ENCODE data around the gene LSAMP. TPM values are rescaled to one million over a fixed set of nuclear protein-coding genes. Genes with fewer than 3 reads are reported as not detected.

Gene LSAMP
- polyA plus RNA-seq, 3 donors = not detected

DNA sequence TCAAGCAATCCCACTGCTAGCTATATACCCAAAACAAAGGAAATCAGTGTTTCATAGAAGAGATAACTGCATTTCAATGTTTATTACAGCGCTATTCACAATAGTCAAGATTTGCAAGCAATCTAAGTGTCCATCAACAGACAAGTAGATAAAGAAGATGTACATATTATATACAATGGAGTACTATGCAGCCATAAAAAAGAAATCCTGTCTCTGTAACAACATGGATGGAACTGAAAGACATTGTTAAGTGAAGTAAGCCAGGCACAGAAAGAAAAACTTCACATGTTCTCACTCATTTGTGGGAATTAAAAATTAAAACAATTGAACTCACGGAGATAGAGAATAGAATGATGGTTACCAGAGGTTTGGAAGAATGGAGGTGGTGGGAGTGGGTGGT, 89.2 kb downstream of the LSAMP start:
- Mint-ChIP-seq H3K36me3 (no peaks in the 10 kb centered on the region), H3K4me3 (no peak overlapping the region), H3K27ac (no peak overlapping the region), H3K9me3 (peaks cover 0 to 10% (median 3%) of the 10 kb centered on the region in 7 donors), H3K4me1 (no peaks in the 10 kb centered on the region), H3K27me3 (ENCODE audit: low read depth in 3 of 3) (peaks cover 0 to 2% (median 0%) of the 10 kb centered on the region in 3 donors)
- Histone ChIP-seq H3K27me3 (ENCODE audit: control insufficient read depth in 2 of 2, insufficient read depth in 2 of 2, low read length in 2 of 2) (no peaks in the 10 kb centered on the region), H4K20me1 (ENCODE audit: insufficient read depth, low read length) (no peaks in the 10 kb centered on the region), H3K9ac (ENCODE audit: insufficient read depth, low read length, poor library complexity, severe bottlenecking) (no peak overlapping the region), H3K36me3 (replicated peaks in 1 of 2; ENCODE audit: control insufficient read depth in 1 of 2, insufficient read depth in 2 of 2, low read length in 2 of 2) (no peaks in the 10 kb centered on the region), H2AFZ (ENCODE audit: insufficient read depth, low read depth, low read length, poor library complexity, severe bottlenecking) (no peak overlapping the region), H3K79me2 (ENCODE audit: insufficient read depth, low read length) (no peaks in the 10 kb centered on the region), H3K9me3 (replicated peaks in 1 of 2; ENCODE audit: control insufficient read depth in 1 of 2, insufficient read depth in 1 of 2, low read length in 2 of 2) (no peaks in the 10 kb centered on the region), H3K4me2 (replicated peaks; ENCODE audit: extremely low read depth, low read length, poor library complexity, severe bottlenecking) (no peak overlapping the region), H3K27ac (ENCODE audit: low read depth in 1 of 2, low read length in 2 of 2) (no peak overlapping the region), H3K4me3 (replicated peaks in 1 of 3; ENCODE audit: low read depth in 2 of 3, low read length in 3 of 3) (no peak overlapping the region), H3K4me1 (ENCODE audit: control insufficient read depth in 1 of 2, insufficient read depth in 2 of 2, low read length in 2 of 2) (no peaks in the 10 kb centered on the region)
- intact Hi-C loops (cut with micrococcal nuclease) = no loop called here
- TF ChIP-seq, protein P1, sequence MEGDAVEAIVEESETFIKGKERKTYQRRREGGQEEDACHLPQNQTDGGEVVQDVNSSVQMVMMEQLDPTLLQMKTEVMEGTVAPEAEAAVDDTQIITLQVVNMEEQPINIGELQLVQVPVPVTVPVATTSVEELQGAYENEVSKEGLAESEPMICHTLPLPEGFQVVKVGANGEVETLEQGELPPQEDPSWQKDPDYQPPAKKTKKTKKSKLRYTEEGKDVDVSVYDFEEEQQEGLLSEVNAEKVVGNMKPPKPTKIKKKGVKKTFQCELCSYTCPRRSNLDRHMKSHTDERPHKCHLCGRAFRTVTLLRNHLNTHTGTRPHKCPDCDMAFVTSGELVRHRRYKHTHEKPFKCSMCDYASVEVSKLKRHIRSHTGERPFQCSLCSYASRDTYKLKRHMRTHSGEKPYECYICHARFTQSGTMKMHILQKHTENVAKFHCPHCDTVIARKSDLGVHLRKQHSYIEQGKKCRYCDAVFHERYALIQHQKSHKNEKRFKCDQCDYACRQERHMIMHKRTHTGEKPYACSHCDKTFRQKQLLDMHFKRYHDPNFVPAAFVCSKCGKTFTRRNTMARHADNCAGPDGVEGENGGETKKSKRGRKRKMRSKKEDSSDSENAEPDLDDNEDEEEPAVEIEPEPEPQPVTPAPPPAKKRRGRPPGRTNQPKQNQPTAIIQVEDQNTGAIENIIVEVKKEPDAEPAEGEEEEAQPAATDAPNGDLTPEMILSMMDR (IDR thresholded peaks at IDR 0.05) = no peak
- DNase-seq = no peak
- no CpG with 5 or more reads among the region's 2 CpGs for WGBS (ENCODE audit: insufficient coverage)

GRCh38 chr3:116354382-116354781, 90.9 kb downstream of the LSAMP start:
- H3K4me1 ChIP-seq (ENCODE audit: control insufficient read depth in 1 of 2, insufficient read depth in 2 of 2, low read length in 2 of 2) = no peaks in the 10 kb centered on the region
- TF ChIP-seq, protein P1 (IDR thresholded peaks at IDR 0.05) = no peak
- H3K27me3 ChIP-seq (ENCODE audit: control insufficient read depth in 2 of 2, insufficient read depth in 2 of 2, low read length in 2 of 2) = no peaks in the 10 kb centered on the region
- no peaks in the 10 kb centered on the region for H3K9me3 ChIP-seq (replicated peaks in 1 of 2; ENCODE audit: control insufficient read depth in 1 of 2, insufficient read depth in 1 of 2, low read length in 2 of 2)
- no peak overlapping the region for H2AFZ ChIP-seq (ENCODE audit: insufficient read depth, low read depth, low read length, poor library complexity, severe bottlenecking)
- H3K36me3 ChIP-seq (replicated peaks in 1 of 2; ENCODE audit: control insufficient read depth in 1 of 2, insufficient read depth in 2 of 2, low read length in 2 of 2) = no peaks in the 10 kb centered on the region
- H3K79me2 ChIP-seq (ENCODE audit: insufficient read depth, low read length) = no peaks in the 10 kb centered on the region
- no peaks in the 10 kb centered on the region for H3K4me1 Mint-ChIP-seq
- H3K4me3 ChIP-seq (replicated peaks in 1 of 3; ENCODE audit: low read depth in 2 of 3, low read length in 3 of 3) = no peak overlapping the region
- no peak overlapping the region for H3K27ac ChIP-seq (ENCODE audit: low read depth in 1 of 2, low read length in 2 of 2)
- H3K36me3 Mint-ChIP-seq = no peaks in the 10 kb centered on the region
- H3K9ac ChIP-seq (ENCODE audit: insufficient read depth, low read length, poor library complexity, severe bottlenecking) = no peak overlapping the region
- intact Hi-C loops (cut with micrococcal nuclease) = no loop called here
- H3K27ac Mint-ChIP-seq = no peak overlapping the region
- no peak for DNase-seq
- no peak overlapping the region for H3K4me3 Mint-ChIP-seq
- H4K20me1 ChIP-seq (ENCODE audit: insufficient read depth, low read length) = no peaks in the 10 kb centered on the region
- no peak overlapping the region for H3K4me2 ChIP-seq (replicated peaks; ENCODE audit: extremely low read depth, low read length, poor library complexity, severe bottlenecking)
- peaks cover 0 to 8% (median 2%) of the 10 kb centered on the region in 7 donors for H3K9me3 Mint-ChIP-seq
- H3K27me3 Mint-ChIP-seq (ENCODE audit: low read depth in 3 of 3) = peaks cover 0 to 2% (median 0%) of the 10 kb centered on the region in 3 donors
